Activated CD4-positive, alpha-beta T cell treated with anti-CD3 and anti-CD28 coated beads for 1 hour (primary cell): Measurements from ENCODE around the gene ROPN1B.

Experiments
- DNase-seq: peaks from one replicate; pipeline ENCODE4 v3.0.0-alpha.2; 2020

The ROPN1B gene

GRCh38 chr3:126005951-126006350 lies 37.0 kb downstream of the ROPN1B start:
- DNase-seq = no peak

- no peak for DNase-seq
Observed at GRCh38 chr3:126008219-126008618, 39.2 kb downstream of the ROPN1B start.

GRCh38 chr3:126009181-126009580 lies 40.2 kb downstream of the ROPN1B start:
- DNase-seq = no peak

- DNase-seq = no peak
Observed at GRCh38 chr3:126013751-126014156, 44.8 kb downstream of the ROPN1B start.

- DNase-seq = no peak
Observed at GRCh38 chr3:126014252-126014651, 45.3 kb downstream of the ROPN1B start.

GRCh38 chr3:126015075-126015474 lies 46.1 kb downstream of the ROPN1B start:
- no peak for DNase-seq

GRCh38 chr3:126016616-126017015 lies 47.6 kb downstream of the ROPN1B start:
- no peak for DNase-seq

GRCh38 chr3:126017362-126017761 lies 48.4 kb downstream of the ROPN1B start:
- DNase-seq = no peak

- no peak for DNase-seq
Observed at GRCh38 chr3:126018545-126018944, 49.6 kb downstream of the ROPN1B start.

- DNase-seq = no peak
Observed at GRCh38 chr3:126018995-126019394, 50.0 kb downstream of the ROPN1B start.

GRCh38 chr3:126019683-126020082 lies 50.7 kb downstream of the ROPN1B start:
- DNase-seq = no peak

GRCh38 chr3:126021224-126021623 lies 52.2 kb downstream of the ROPN1B start:
- no peak for DNase-seq

- no peak for DNase-seq
Observed at GRCh38 chr3:126021702-126022101, 52.7 kb downstream of the ROPN1B start.

- no peak for DNase-seq
Observed at GRCh38 chr3:126022741-126023359, 53.9 kb downstream of the ROPN1B start.

- no peak for DNase-seq
Observed at GRCh38 chr3:126023390-126023789, 54.4 kb downstream of the ROPN1B start.

GRCh38 chr3:126024049-126024854 lies 55.3 kb downstream of the ROPN1B start:
- DNase-seq = no peak

GRCh38 chr3:126025116-126025729 lies 56.2 kb downstream of the ROPN1B start:
- no peak for DNase-seq

- no peak for DNase-seq
Observed at GRCh38 chr3:126025862-126026261, 56.9 kb downstream of the ROPN1B start.

GRCh38 chr3:126026277-126026751 lies 57.3 kb downstream of the ROPN1B start:
- no peak for DNase-seq

GRCh38 chr3:126026761-126027160 lies 57.8 kb downstream of the ROPN1B start:
- no peak for DNase-seq

- no peak for DNase-seq
Observed at GRCh38 chr3:126028096-126028495, 59.1 kb downstream of the ROPN1B start.

- DNase-seq = no peak
Observed at GRCh38 chr3:126029241-126029640, 60.3 kb downstream of the ROPN1B start.

- no peak for DNase-seq
Observed at GRCh38 chr3:126030455-126030854, 61.5 kb downstream of the ROPN1B start.

GRCh38 chr3:126031981-126032471 lies 63.0 kb downstream of the ROPN1B start:
- no peak for DNase-seq
